ENCODE results near the gene RPSA.

Gene RPSA

GRCh38 chr3:39378957-39379777, 27.4 kb upstream of the RPSA start:
- no peak for TF ChIP-seq CTCF (IDR thresholded peaks at IDR 0.05)
- no peak overlapping the region for H3K27ac ChIP-seq
- H3K9ac ChIP-seq: no peak overlapping the region

GRCh38 chr3:39379778-39380155, 26.8 kb upstream of the RPSA start:
- H3K4me1 ChIP-seq: peaks cover 3% of the 10 kb centered on the region
- TF ChIP-seq CTCF (IDR thresholded peaks at IDR 0.05): no peak

More at GRCh38 chr3:39378957-39379777, 27.4 kb upstream of the RPSA start:
- H3K36me3 ChIP-seq (ENCODE audit: control insufficient read depth, insufficient read depth, low read length): no peaks in the 10 kb centered on the region
- no peaks in the 10 kb centered on the region for H3K79me2 ChIP-seq
- no peak overlapping the region for H3K4me3 ChIP-seq (ENCODE audit: low read depth, low read length)
- no peaks in the 10 kb centered on the region for H3K9me3 ChIP-seq (ENCODE audit: control insufficient read depth, low read length)
- H3K4me2 ChIP-seq (ENCODE audit: low read length): no peak overlapping the region
- H2AFZ ChIP-seq: no peak overlapping the region
- H3K27me3 ChIP-seq (ENCODE audit: control insufficient read depth, insufficient read depth, low read length): no peaks in the 10 kb centered on the region
- no peaks in the 10 kb centered on the region for H3K4me1 ChIP-seq

GRCh38 chr3:39381432-39381831, 25.1 kb upstream of the RPSA start:
- Histone ChIP-seq H3K36me3 (ENCODE audit: control insufficient read depth, insufficient read depth, low read length) (no peaks in the 10 kb centered on the region), H3K9me3 (ENCODE audit: control insufficient read depth, low read length) (no peaks in the 10 kb centered on the region), H3K79me2 (peaks cover 17% of the 10 kb centered on the region), H3K9ac (no peak overlapping the region), H3K27ac (no peak overlapping the region), H3K4me3 (ENCODE audit: low read depth, low read length) (no peak overlapping the region), H3K4me2 (ENCODE audit: low read length) (no peak overlapping the region), H3K4me1 (peaks cover 12% of the 10 kb centered on the region), H3K27me3 (ENCODE audit: control insufficient read depth, insufficient read depth, low read length) (no peaks in the 10 kb centered on the region), H2AFZ (no peak overlapping the region)
- no peak for TF ChIP-seq CTCF (IDR thresholded peaks at IDR 0.05)

More at GRCh38 chr3:39379778-39380155, 26.8 kb upstream of the RPSA start:
- Histone ChIP-seq H3K27ac (no peak overlapping the region), H3K9ac (no peak overlapping the region), H3K4me2 (ENCODE audit: low read length) (no peak overlapping the region), H3K36me3 (ENCODE audit: control insufficient read depth, insufficient read depth, low read length) (no peaks in the 10 kb centered on the region), H3K9me3 (ENCODE audit: control insufficient read depth, low read length) (no peaks in the 10 kb centered on the region), H3K4me3 (ENCODE audit: low read depth, low read length) (no peak overlapping the region), H3K27me3 (ENCODE audit: control insufficient read depth, insufficient read depth, low read length) (no peaks in the 10 kb centered on the region), H3K79me2 (peaks cover 5% of the 10 kb centered on the region), H2AFZ (no peak overlapping the region)

- peak within 1 kb of the TSS; percentile 93 for H2AFZ ChIP-seq
- peaks cover 30% of the 10 kb centered on the region for H3K79me2 ChIP-seq
- peak; percentile 44 for TF ChIP-seq CTCF (IDR thresholded peaks at IDR 0.05)
- H3K9ac ChIP-seq: peak within 1 kb of the TSS; percentile 91
- no peaks in the 10 kb centered on the region for H3K36me3 ChIP-seq (ENCODE audit: control insufficient read depth, insufficient read depth, low read length)
- H3K4me2 ChIP-seq (ENCODE audit: low read length): peak within 1 kb of the TSS; percentile 65
- peaks cover 17% of the 10 kb centered on the region for H3K4me1 ChIP-seq
- H3K27me3 ChIP-seq (ENCODE audit: control insufficient read depth, insufficient read depth, low read length): no peaks in the 10 kb centered on the region
- peak within 1 kb of the TSS; percentile 93 for H3K27ac ChIP-seq
- no peaks in the 10 kb centered on the region for H3K9me3 ChIP-seq (ENCODE audit: control insufficient read depth, low read length)
- peak within 1 kb of the TSS; percentile 66 for H3K4me3 ChIP-seq (ENCODE audit: low read depth, low read length)
Measured at GRCh38 chr3:39383045-39383880, 23.3 kb upstream of the RPSA start, which contains the start of gene SLC25A38. SLC25A38 (plus strand) TSS chr3:39383370; CDS start chr3:39383725, 355 bp downstream.
